Heart right ventricle (tissue), 16 donors: ENCODE data around the gene BRS3. TPM values are rescaled to one million over a fixed set of nuclear protein-coding genes. Genes with fewer than 3 reads are reported as not detected.
A peak's percentile ranks its signal among the peaks of the same experiment; 100 is the strongest.

ENCODE experiments used
- ATAC-seq, 8 donors: fragments of 200-7000 bp; cut with Tn5 transposase; one replicate each; pipeline ENCODE4 v1.9.1; 2020; ENCODE audit warnings: mild to moderate bottlenecking in 8 of 8, moderate library complexity in 8 of 8, moderate number of reproducible peaks in 1 of 8
- DNase-seq, 2 donors: peaks; one replicate each; pipeline ENCODE4 v3.0.0-alpha.2; 2020
- H3K27ac ChIP-seq, 10 donors: fragments of 200-600 bp; sonication (generic) in 2 of 10; one replicate each; pipeline versions ENCODE4 v1.5.0 to v1.8.0; 2020 to 2022; ENCODE audit warnings: mild to moderate bottlenecking in 3 of 10
- H3K27me3 ChIP-seq, 7 donors: fragments of 200-600 bp; one replicate each; pipeline ENCODE4 v1.8.0; 2021 to 2022; ENCODE audit warnings: mild to moderate bottlenecking in 2 of 7
- H3K36me3 ChIP-seq, 9 donors: fragments of 200-600 bp; sonication (generic) in 1 of 9; one replicate each; pipeline versions ENCODE4 v1.5.0 to v1.8.0; 2020 to 2022; ENCODE audit warnings: mild to moderate bottlenecking in 2 of 9
- H3K4me1 ChIP-seq, 9 donors: fragments of 200-600 bp; sonication (generic) in 1 of 9; one replicate each; pipeline versions ENCODE4 v1.5.0 to v1.8.0; 2020 to 2022; ENCODE audit warnings: mild to moderate bottlenecking in 4 of 9
- H3K4me3 ChIP-seq, 10 donors: fragments of 200-600 bp; sonication (generic) in 2 of 10; one replicate each; pipeline versions ENCODE4 v1.5.0 to v1.8.0; 2020 to 2022; ENCODE audit warnings: mild to moderate bottlenecking in 7 of 10, moderate library complexity in 2 of 10
- H3K9me3 ChIP-seq, 11 donors: fragments of 200-600 bp in 10 of 11; sonication (generic) in 2 of 11; one replicate each; pipeline versions ENCODE4 v1.5.0 to v1.8.0; 2013 to 2022; ENCODE audit warnings: mild to moderate bottlenecking in 2 of 11, control low read depth in 1 of 11, moderate library complexity in 1 of 11
- CTCF ChIP-seq, 9 donors: fragments of 200-600 bp; sonication (generic) in 2 of 9; IDR thresholded peaks; one replicate each; pipeline versions ENCODE4 v1.5.0 to v1.8.0; 2021 to 2022; ENCODE audit warnings: antibody characterized with exemption in 9 of 9, mild to moderate bottlenecking in 5 of 9, moderate library complexity in 1 of 9
- WGBS, 2 donors: extraction: QIAGEN DNeasy Blood & Tissue Kit; methylation state at CpG; one replicate each; pipeline ENCODE4 v1.1.7; 2013; ENCODE audit warnings: inconsistent platforms in 1 of 2; 5-methylcytosine and 5-hydroxymethylcytosine counted together
- intact Hi-C, 10 donors: fragments of 100-400 bp; cut with DNase I; formaldehyde crosslinking; loops; one replicate each; pipeline versions ENCODE4 v1.11.1 to v1.14.2; 2022
- polyA plus RNA-seq, 2 donors: library from polyadenylated mRNA; stranded (reverse); fragments of 200-250 nt; gene quantifications; one replicate each; pipeline ENCODE4 v1.2.3, GENCODE V29; 2013
- total RNA-seq, 10 donors: library from RNA; stranded (reverse); fragmentation: NEBNext Ultra II Directional in 3 of 10; extraction: Animal tissue kit (Norgen Biotek cat#: 25700) in 3 of 10; gene quantifications; one replicate each; pipeline versions ENCODE4 v1.2.1 to v1.2.4, GENCODE V29; 2021 to 2023
- donor health status: Arrhythmogenic right ventricular cardiomyopathy.
- donor health status: ischemic (EF 13 %, LVEDD 7.1; RV severe dilation, severe dysfunction).
- donor health status: healthy with polysubstance abuse.
- donor health status: DM: no; HTN: yes; CAD: no.
- donor health status: DM: no; HTN: no; CAD: no.
- donor health status: ischemic (EF 25% LVEDD 6.9; RV normal size, moderate dysfunction).
- donor health status: ischemic (EF 25% LVEDD 5.7; RV mildly dilated, moderate dysfunction).
- donor health status: healthy.
- donor health status: DM: yes; HTN: yes; CAD: no.
- donor health status: Ischemic cardiomyopathy.
- donor health status: ischemic (EF 35%, LVEDD 5.7; RV mildly dilated, moderate dysfunction).
- donor health status: nonischemic (EF 11% LVEDD 7.7; RV severe dilation, severe dysfunction).
- donor health status: DM: yes; HTN: yes; CAD: no.
- donor health status: PGD.
- donor health status: ischemic (EF 29% LVEDD 5.4; RV normal size, mild dysfunction).
- donor health status: nonischemic (EF 23%, LVEDD 6.1; RV moderate dilation, normal function).

BRS3 gene
- total and polyA plus RNA-seq, 12 donors = not detected

GRCh38 chrX:136525738-136526606, 38.2 kb downstream of the BRS3 start:
- H3K27ac ChIP-seq = peak overlapping the region in 9 of 10 donors; percentile 1 to 85 (median 73)
- DNase-seq (peak; percentile 49 to 75), ATAC-seq (peak; percentile 92 to 99 (median 98))
- intact Hi-C loops = loop anchor here in 2 of 10 donors (2.0 kb wide), 1 partner anchor 51 kb away; no protein-coding TSS in a partner anchor
- no peak overlapping the region for H3K4me3 ChIP-seq
- peaks cover 0 to 13% (median 7%) of the 10 kb centered on the region in 9 donors for H3K4me1 ChIP-seq
- WGBS, 2 donors = 13 to 22% methylated on average over 2 of the region's 2 CpGs
- no peaks in the 10 kb centered on the region for H3K36me3 ChIP-seq
- H3K9me3 ChIP-seq = no peaks in the 10 kb centered on the region
- peaks cover 0 to 4% (median 0%) of the 10 kb centered on the region in 7 donors for H3K27me3 ChIP-seq
- TF ChIP-seq CTCF (IDR thresholded peaks at IDR 0.05) = no peak

GRCh38 chrX:136528645-136529315, 41.0 kb downstream of the BRS3 start:
- ATAC-seq (no peak), DNase-seq (no peak)
- TF ChIP-seq CTCF (IDR thresholded peaks at IDR 0.05) = no peak
- WGBS, 2 donors = 83% methylated on average over 8 of the region's 8 CpGs
- intact Hi-C loops = no loop called here
- Histone ChIP-seq H3K9me3 (no peaks in the 10 kb centered on the region), H3K27me3 (peaks cover 0 to 6% (median 0%) of the 10 kb centered on the region in 7 donors), H3K4me1 (peaks cover 0 to 13% (median 7%) of the 10 kb centered on the region in 9 donors), H3K36me3 (no peaks in the 10 kb centered on the region), H3K27ac (no peak overlapping the region), H3K4me3 (no peak overlapping the region)

- peaks cover 0 to 7% (median 0%) of the 10 kb centered on the region in 7 donors for H3K27me3 ChIP-seq
- 51 to 64% methylated on average over 2 of the region's 2 CpGs for WGBS, 2 donors
- DNase-seq (no peak), ATAC-seq (no peak)
- intact Hi-C loops = no loop called here
- no peaks in the 10 kb centered on the region for H3K36me3 ChIP-seq
- no peak overlapping the region for H3K27ac ChIP-seq
- TF ChIP-seq CTCF (IDR thresholded peaks at IDR 0.05) = no peak
- no peak overlapping the region for H3K4me3 ChIP-seq
- H3K4me1 ChIP-seq = peaks cover 0 to 13% (median 7%) of the 10 kb centered on the region in 9 donors
- no peaks in the 10 kb centered on the region for H3K9me3 ChIP-seq
Measured at GRCh38 chrX:136529795-136530194, 42.0 kb downstream of the BRS3 start.

GRCh38 chrX:136531951-136532350, 44.2 kb downstream of the BRS3 start, which contains the start of gene VGLL1:
TSS of gene VGLL1 (plus strand) at chrX:136532215. CDS start at chrX:136536021, 3,806 bp downstream.
- TF ChIP-seq CTCF (IDR thresholded peaks at IDR 0.05) = no peak
- no peak for DNase-seq
- intact Hi-C loops = no loop called here
- WGBS, 2 donors = 87 to 93% methylated on average over 3 of the region's 3 CpGs
- peaks cover 0 to 21% (median 0%) of the 10 kb centered on the region in 7 donors for H3K27me3 ChIP-seq
- no peak for ATAC-seq
- H3K4me1 ChIP-seq = peaks cover 0 to 1% (median 0%) of the 10 kb centered on the region in 9 donors
- H3K9me3 ChIP-seq = no peaks in the 10 kb centered on the region
- H3K27ac ChIP-seq = no peak within 1 kb of the TSS
- H3K4me3 ChIP-seq = no peak within 1 kb of the TSS
- H3K36me3 ChIP-seq = no peaks in the 10 kb centered on the region
